ENCODE results near the gene GRM7. TPM values are rescaled to one million over a fixed set of nuclear protein-coding genes. Genes with fewer than 3 reads are reported as not detected.

The GRM7 gene
- total RNA-seq, 1 experiment from 2014 or later, result 0.28 TPM

DNA sequence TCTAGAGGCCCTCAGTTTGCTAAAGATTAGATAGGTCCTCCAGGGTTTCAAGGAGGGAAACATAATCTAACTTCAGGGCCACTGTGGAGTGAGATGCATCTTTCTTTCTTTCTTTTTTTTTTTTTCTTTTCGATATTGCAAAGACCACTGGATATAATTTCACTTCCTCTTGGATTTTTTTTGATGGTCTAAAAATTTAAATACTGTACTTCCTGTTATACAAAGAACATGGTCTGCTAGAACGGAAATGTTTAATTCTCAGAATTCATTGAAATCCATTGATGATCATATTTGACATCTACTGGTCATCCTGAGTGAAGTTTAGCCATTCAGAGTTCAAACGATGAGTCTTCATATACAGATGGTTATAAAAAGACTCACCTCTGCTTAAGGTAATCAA is 832.0 kb downstream of the GRM7 start:
- no peak overlapping the region for H2BK20ac ChIP-seq (ENCODE audit: low read depth, low read length, poor library complexity, severe bottlenecking)
- Mint-ChIP-seq H3K27me3 (ENCODE audit: low read depth) (no peaks in the 10 kb centered on the region), H3K4me1 (peaks cover 17 to 23% of the 10 kb centered on the region in 2 experiments), H3K36me3 (ENCODE audit: insufficient read depth in 1 of 3, low read depth in 3 of 3) (peaks cover 0 to 1% (median 0%) of the 10 kb centered on the region in 3 experiments; a peak in 2 of 7 replicates), H3K27ac (no peak overlapping the region), H3K4me3 (no peak overlapping the region), H3K9me3 (peaks cover 0 to under 1% of the 10 kb centered on the region in 2 experiments; a peak in 2 of 5 replicates)
- H3K4me2 ChIP-seq (ENCODE audit: insufficient read depth, insufficient read length, low read length), result no peak overlapping the region
- H2BK12ac ChIP-seq (ENCODE audit: insufficient read length, low read depth, low read length), result no peak overlapping the region
- H4K8ac ChIP-seq (replicated peaks; ENCODE audit: insufficient read length, low read depth, low read length), result no peak overlapping the region
- no peak overlapping the region for H3T11ph ChIP-seq (ENCODE audit: low read length)
- no peak overlapping the region for H3K9ac ChIP-seq (ENCODE audit: extremely low read depth, insufficient read length, low read length)
- H3K9me3 ChIP-seq (ENCODE audit: control insufficient read depth, low read depth, low read length), result no peaks in the 10 kb centered on the region
- H3K18ac ChIP-seq (ENCODE audit: insufficient read length, low read depth, low read length), result no peak overlapping the region
- TF ChIP-seq, protein P1, sequence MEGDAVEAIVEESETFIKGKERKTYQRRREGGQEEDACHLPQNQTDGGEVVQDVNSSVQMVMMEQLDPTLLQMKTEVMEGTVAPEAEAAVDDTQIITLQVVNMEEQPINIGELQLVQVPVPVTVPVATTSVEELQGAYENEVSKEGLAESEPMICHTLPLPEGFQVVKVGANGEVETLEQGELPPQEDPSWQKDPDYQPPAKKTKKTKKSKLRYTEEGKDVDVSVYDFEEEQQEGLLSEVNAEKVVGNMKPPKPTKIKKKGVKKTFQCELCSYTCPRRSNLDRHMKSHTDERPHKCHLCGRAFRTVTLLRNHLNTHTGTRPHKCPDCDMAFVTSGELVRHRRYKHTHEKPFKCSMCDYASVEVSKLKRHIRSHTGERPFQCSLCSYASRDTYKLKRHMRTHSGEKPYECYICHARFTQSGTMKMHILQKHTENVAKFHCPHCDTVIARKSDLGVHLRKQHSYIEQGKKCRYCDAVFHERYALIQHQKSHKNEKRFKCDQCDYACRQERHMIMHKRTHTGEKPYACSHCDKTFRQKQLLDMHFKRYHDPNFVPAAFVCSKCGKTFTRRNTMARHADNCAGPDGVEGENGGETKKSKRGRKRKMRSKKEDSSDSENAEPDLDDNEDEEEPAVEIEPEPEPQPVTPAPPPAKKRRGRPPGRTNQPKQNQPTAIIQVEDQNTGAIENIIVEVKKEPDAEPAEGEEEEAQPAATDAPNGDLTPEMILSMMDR (conservative IDR thresholded peaks at IDR 0.05), result no peak
- no peaks in the 10 kb centered on the region for H4K20me1 ChIP-seq (ENCODE audit: control insufficient read depth, insufficient read depth, insufficient read length)
- no peak overlapping the region for H4K5ac ChIP-seq (ENCODE audit: insufficient read length, low read depth, low read length)
- no peak overlapping the region for H2BK5ac ChIP-seq (ENCODE audit: insufficient read length, low read length)
- H2BK120ac ChIP-seq (ENCODE audit: low read depth, low read length, poor library complexity, severe bottlenecking), result no peak overlapping the region
- H3K56ac ChIP-seq (ENCODE audit: insufficient read length, low read depth, low read length), result no peak overlapping the region
- no CpG with 5 or more reads among the region's 3 CpGs for WGBS (ENCODE audit: extremely low coverage, insufficient read length, low lambda C conversion rate)
- H3K23ac ChIP-seq (ENCODE audit: insufficient read length, low read depth, low read length), result no peak overlapping the region
- H2AK5ac ChIP-seq (ENCODE audit: insufficient read length, low read length), result no peak overlapping the region
- no peaks in the 10 kb centered on the region for H3K79me2 ChIP-seq (ENCODE audit: insufficient read depth, low read length)
- H3K4ac ChIP-seq (ENCODE audit: low read depth, low read length), result no peak overlapping the region
- no peaks in the 10 kb centered on the region for H3K23me2 ChIP-seq (ENCODE audit: insufficient read length, low read depth, low read length, poor library complexity, severe bottlenecking)
- peaks cover 7% of the 10 kb centered on the region; the same call in 1 of the 2 replicates for H3K4me1 ChIP-seq (ENCODE audit: insufficient read depth, low read length)
- no peak overlapping the region for H4K91ac ChIP-seq (ENCODE audit: insufficient read length, low read depth, low read length)
- no peak overlapping the region for H3K27ac ChIP-seq (ENCODE audit: insufficient read length, low read depth, low read length)
- no peak for DNase-seq
- no peak overlapping the region for H2BK15ac ChIP-seq (ENCODE audit: low read depth, low read length)
- no peak overlapping the region for H2AFZ ChIP-seq (ENCODE audit: low read length)
- no peaks in the 10 kb centered on the region for H3K79me1 ChIP-seq (ENCODE audit: insufficient read depth, low read depth, low read length, poor library complexity, severe bottlenecking)
- H3K14ac ChIP-seq (ENCODE audit: insufficient read depth, low read length), result no peak overlapping the region
- H3K27me3 ChIP-seq (ENCODE audit: insufficient read depth, low read length), result no peaks in the 10 kb centered on the region
